Astrocyte (in vitro differentiated cells and primary cell): ENCODE results near the gene CHRNA5.

Experiments used
- EZH2 ChIP-seq: IDR thresholded peaks from 2 replicates; pipeline ENCODE4 v1.6.1; 2012; ENCODE audit warnings: mild to moderate bottlenecking, low read length, inconsistent platforms; ENCODE audit not compliant: insufficient read depth
- TF ChIP-seq, protein P1 (sequence below): IDR thresholded peaks from 2 replicates; pipeline ENCODE4 v1.5.1; 2011; ENCODE audit warnings: low read depth, mild to moderate bottlenecking, inconsistent platforms, low read length, moderate library complexity; ENCODE audit not compliant: insufficient read depth

DNA sequence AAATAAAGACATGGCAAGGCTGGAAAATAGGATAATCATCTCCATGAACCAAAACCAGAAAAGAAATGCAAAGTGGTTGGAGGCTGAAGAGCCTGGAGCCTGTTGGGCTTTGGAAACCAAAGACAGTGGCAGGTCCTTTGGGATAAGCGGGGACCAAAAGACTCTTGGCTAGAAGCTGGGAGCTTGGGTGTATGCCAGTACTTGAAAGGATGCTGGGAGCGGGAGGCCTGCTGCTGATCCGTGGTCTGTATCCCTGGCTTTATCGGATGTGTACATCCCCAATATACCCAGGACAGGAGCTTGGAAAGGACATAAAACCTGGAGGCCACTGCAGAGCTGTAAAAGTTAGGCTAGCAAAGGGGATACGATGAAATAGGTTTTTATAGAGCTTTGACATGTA lies 77.0 kb downstream of the CHRNA5 start:
- TF ChIP-seq, protein P1, sequence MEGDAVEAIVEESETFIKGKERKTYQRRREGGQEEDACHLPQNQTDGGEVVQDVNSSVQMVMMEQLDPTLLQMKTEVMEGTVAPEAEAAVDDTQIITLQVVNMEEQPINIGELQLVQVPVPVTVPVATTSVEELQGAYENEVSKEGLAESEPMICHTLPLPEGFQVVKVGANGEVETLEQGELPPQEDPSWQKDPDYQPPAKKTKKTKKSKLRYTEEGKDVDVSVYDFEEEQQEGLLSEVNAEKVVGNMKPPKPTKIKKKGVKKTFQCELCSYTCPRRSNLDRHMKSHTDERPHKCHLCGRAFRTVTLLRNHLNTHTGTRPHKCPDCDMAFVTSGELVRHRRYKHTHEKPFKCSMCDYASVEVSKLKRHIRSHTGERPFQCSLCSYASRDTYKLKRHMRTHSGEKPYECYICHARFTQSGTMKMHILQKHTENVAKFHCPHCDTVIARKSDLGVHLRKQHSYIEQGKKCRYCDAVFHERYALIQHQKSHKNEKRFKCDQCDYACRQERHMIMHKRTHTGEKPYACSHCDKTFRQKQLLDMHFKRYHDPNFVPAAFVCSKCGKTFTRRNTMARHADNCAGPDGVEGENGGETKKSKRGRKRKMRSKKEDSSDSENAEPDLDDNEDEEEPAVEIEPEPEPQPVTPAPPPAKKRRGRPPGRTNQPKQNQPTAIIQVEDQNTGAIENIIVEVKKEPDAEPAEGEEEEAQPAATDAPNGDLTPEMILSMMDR, result no peak
- no peak for TF ChIP-seq EZH2
